Lower lobe of right lung (tissue), 2 donors: Measurements from ENCODE around the gene EPM2A. TPM values are rescaled to one million over a fixed set of nuclear protein-coding genes. Genes with fewer than 3 reads are reported as not detected.

ENCODE experiments used
- ATAC-seq, 2 donors: fragments of 200-7000 bp; cut with Tn5 transposase; one replicate each; pipeline ENCODE4 v1.9.1; 2020 to 2022; ENCODE audit warnings: mild to moderate bottlenecking in 2 of 2, moderate library complexity in 2 of 2
- DNase-seq: peaks from one replicate; pipeline ENCODE4 v3.0.0-alpha.2; 2020
- H3K27ac ChIP-seq: fragments of 200-600 bp; one replicate; pipeline ENCODE4 v1.8.0; 2022
- H3K27me3 ChIP-seq: fragments of 200-600 bp; one replicate; pipeline ENCODE4 v1.8.0; 2022; ENCODE audit warnings: low read depth
- H3K36me3 ChIP-seq: fragments of 200-600 bp; one replicate; pipeline ENCODE4 v1.8.0; 2022; ENCODE audit warnings: mild to moderate bottlenecking
- H3K4me1 ChIP-seq: fragments of 200-600 bp; one replicate; pipeline ENCODE4 v1.8.0; 2022
- H3K4me3 ChIP-seq: fragments of 200-600 bp; one replicate; pipeline ENCODE4 v1.8.0; 2022; ENCODE audit warnings: mild to moderate bottlenecking
- H3K9me3 ChIP-seq: fragments of 200-600 bp; one replicate; pipeline ENCODE4 v1.8.0; 2022
- CTCF ChIP-seq: fragments of 200-600 bp; IDR thresholded peaks from one replicate; pipeline ENCODE4 v1.8.0; 2022; ENCODE audit warnings: antibody characterized with exemption, mild to moderate bottlenecking
- intact Hi-C: fragments of 100-400 bp; cut with DNase I; formaldehyde crosslinking; loops from one replicate; pipeline ENCODE4 v1.11.0; 2022
- total RNA-seq: library from RNA; stranded (reverse); fragmentation: NEBNext Ultra II Directional; extraction: Animal tissue kit (Norgen Biotek cat#: 25700); gene quantifications from one replicate; pipeline ENCODE4 v1.2.1, GENCODE V29; 2021
- donor health status: DM: no; HTN: yes; CAD: no; lungs with severe emphysema.

The EPM2A gene
- total RNA-seq, 1 donor from 2014 or later = 10.6 TPM

GRCh38 chr6:145763742-145764141, 28.4 kb upstream of the EPM2A start:
- H3K9me3 ChIP-seq = no peaks in the 10 kb centered on the region
- no peak for ATAC-seq
- H3K4me1 ChIP-seq = no peaks in the 10 kb centered on the region
- H3K27me3 ChIP-seq = no peaks in the 10 kb centered on the region
- H3K27ac ChIP-seq = no peak overlapping the region
- no peak for DNase-seq
- H3K4me3 ChIP-seq = no peak overlapping the region
- intact Hi-C loops = no loop called here
- no peak for TF ChIP-seq CTCF
- no peaks in the 10 kb centered on the region for H3K36me3 ChIP-seq

- Histone ChIP-seq H3K4me1 (no peaks in the 10 kb centered on the region), H3K36me3 (no peaks in the 10 kb centered on the region), H3K27ac (no peak overlapping the region), H3K9me3 (no peaks in the 10 kb centered on the region), H3K27me3 (no peaks in the 10 kb centered on the region), H3K4me3 (no peak overlapping the region)
- DNase-seq = no peak
- no peak for ATAC-seq
- intact Hi-C loops = no loop called here
- no peak for TF ChIP-seq CTCF
Measured at GRCh38 chr6:145761584-145761983, 26.3 kb upstream of the EPM2A start.

GRCh38 chr6:145758113-145758512, 22.8 kb upstream of the EPM2A start:
- no peaks in the 10 kb centered on the region for H3K36me3 ChIP-seq
- H3K4me1 ChIP-seq = no peaks in the 10 kb centered on the region
- no peak overlapping the region for H3K4me3 ChIP-seq
- no peaks in the 10 kb centered on the region for H3K27me3 ChIP-seq
- no peak overlapping the region for H3K27ac ChIP-seq
- ATAC-seq (no peak), DNase-seq (no peak)
- no peaks in the 10 kb centered on the region for H3K9me3 ChIP-seq
- TF ChIP-seq CTCF = no peak
- intact Hi-C loops = no loop called here

- Histone ChIP-seq H3K36me3 (no peaks in the 10 kb centered on the region), H3K9me3 (no peaks in the 10 kb centered on the region), H3K27me3 (no peaks in the 10 kb centered on the region), H3K4me3 (no peak overlapping the region), H3K27ac (no peak overlapping the region), H3K4me1 (no peaks in the 10 kb centered on the region)
- peak; percentile 68 for ATAC-seq
- no peak for DNase-seq
- no peak for TF ChIP-seq CTCF
- intact Hi-C loops = no loop called here
Measured at GRCh38 chr6:145756170-145756662, 20.9 kb upstream of the EPM2A start.

- intact Hi-C loops = no loop called here
- no peak for ATAC-seq
Measured at GRCh38 chr6:145755682-145756081, 20.4 kb upstream of the EPM2A start.

More at GRCh38 chr6:145755682-145756081, 20.4 kb upstream of the EPM2A start:
- Histone ChIP-seq H3K36me3 (no peaks in the 10 kb centered on the region), H3K9me3 (no peaks in the 10 kb centered on the region), H3K4me3 (no peak overlapping the region), H3K4me1 (no peaks in the 10 kb centered on the region), H3K27ac (no peak overlapping the region), H3K27me3 (no peaks in the 10 kb centered on the region)
- DNase-seq = no peak
- TF ChIP-seq CTCF = no peak
